HepG2 (cell line): Measurements from ENCODE around the gene PPP1R7. TPM values are rescaled to one million over a fixed set of nuclear protein-coding genes. Genes with fewer than 3 reads are reported as not detected.

Experiments used
- ATAC-seq: fragments of 200-7000 bp; cut with Tn5 transposase; 3 replicates; pipeline ENCODE4 v1.9.1; 2020; ENCODE audit warnings: mild to moderate bottlenecking, moderate library complexity
- BruUV-seq: library from RNA; stranded (reverse); fragments of 400-500 nt; replicated peaks from 2 replicates; lab custom pipeline; 2021; lab: Mats Ljungman, UMichigan
- CTCF ChIA-PET: fragments of 300-600 bp; formaldehyde crosslinking; extraction: SDS; loops from one replicate; lab custom pipeline; 2021; ENCODE audit warnings: low total read pairs, inconsistent platforms, low intra/inter-chr PET ratio; lab: Yijun Ruan, JAX
- POLR2A ChIA-PET: fragments of 350-600 bp; sonication (Branson Sonifier 250); formaldehyde crosslinking; loops from one replicate; lab custom pipeline; 2020; ENCODE audit warnings: antibody characterized with exemption, inconsistent platforms; lab: Yijun Ruan, JAX
- DNase-seq: peaks from one replicate; pipeline ENCODE4 v3.0.0-alpha.2; 2015; ENCODE audit warnings: low spot score
- FAIRE-seq: peaks from 3 replicates; lab custom pipeline; 2011; peaks lifted over from hg19 to GRCh38; lab: Jason Lieb, UNC
- H2AFZ ChIP-seq: one replicate; pipeline ENCODE4 v1.6.1; 2011; ENCODE audit warnings: low read length, inconsistent platforms
- H3K27ac ChIP-seq: fragments of 300-600 bp; 3 replicates; pipeline ENCODE4 v1.8.0; 2011; ENCODE audit warnings: mixed run types, mild to moderate bottlenecking, mixed read lengths, low read length, inconsistent platforms; ENCODE audit not compliant: insufficient read depth; ENCODE audit errors: extremely low read length
- H3K27me3 ChIP-seq, 2 experiments: fragments of 200-600 bp in 1 of 2; 2 replicates in 1 of 2; 3 replicates in 1 of 2; pipeline versions ENCODE4 v1.6.0 to v1.8.0; 2011; ENCODE audit warnings: low read length in 2 of 2, mild to moderate bottlenecking in 2 of 2, moderate library complexity in 2 of 2, inconsistent platforms in 1 of 2; ENCODE audit not compliant: insufficient read depth in 2 of 2, control insufficient read depth in 1 of 2
- H3K36me3 ChIP-seq, 2 experiments: fragments of 200-600 bp in 1 of 2; replicated peaks in 1 of 2; 2 replicates in 1 of 2; 3 replicates in 1 of 2; pipeline versions ENCODE4 v1.5.1 to v1.8.0; 2011; ENCODE audit warnings: low read length in 2 of 2, inconsistent platforms in 1 of 2; ENCODE audit not compliant: insufficient read depth in 2 of 2, control insufficient read depth in 1 of 2
- H3K4me1 ChIP-seq: 2 replicates; pipeline ENCODE4 v1.5.1; 2012; ENCODE audit warnings: low read length, inconsistent platforms; ENCODE audit not compliant: insufficient read depth
- H3K4me2 ChIP-seq: 2 replicates; pipeline ENCODE4 v1.6.0; 2011; ENCODE audit warnings: low read depth, low read length, inconsistent platforms
- H3K4me3 ChIP-seq, 3 experiments: fragments of 200-600 bp in 1 of 3; sonication (generic), shearing (Covaris generic) in 1 of 3; replicated peaks in 1 of 3; 2 replicates each; pipeline ENCODE4 v1.5.1; 2011 to 2016; ENCODE audit warnings: low read length in 3 of 3, inconsistent platforms in 2 of 3, low read depth in 2 of 3, mild to moderate bottlenecking in 2 of 3, control low read depth in 1 of 3, mixed read lengths in 1 of 3; ENCODE audit not compliant: insufficient read depth in 1 of 3
- H3K79me2 ChIP-seq: one replicate; pipeline ENCODE4 v1.6.1; 2011; ENCODE audit warnings: low read length, inconsistent platforms; ENCODE audit not compliant: insufficient read depth
- H3K9ac ChIP-seq: 2 replicates; pipeline ENCODE4 v1.6.0; 2011; ENCODE audit warnings: mild to moderate bottlenecking, low read depth, low read length, inconsistent platforms; ENCODE audit not compliant: insufficient read depth
- H3K9me3 ChIP-seq: 2 replicates; pipeline ENCODE4 v1.5.1; 2012; ENCODE audit warnings: mild to moderate bottlenecking, low read length
- H4K20me1 ChIP-seq: 2 replicates; pipeline ENCODE4 v1.6.0; 2011; ENCODE audit warnings: inconsistent platforms, mild to moderate bottlenecking, low read length, moderate library complexity; ENCODE audit not compliant: insufficient read depth
- FOSL2 ChIP-seq: sonication (generic); formaldehyde crosslinking; IDR thresholded peaks from 2 replicates; pipeline ENCODE4 v1.4.0; 2020; ENCODE audit warnings: missing genetic modification reagents
- HNRNPLL ChIP-seq: fragments of 200-400 bp; formaldehyde crosslinking; IDR thresholded peaks from 2 replicates; pipeline ENCODE4 v1.6.1; 2017; ENCODE audit warnings: mild to moderate bottlenecking, low read depth, low read length; ENCODE audit not compliant: poor library complexity, severe bottlenecking
- MBD4 ChIP-seq: IDR thresholded peaks from 2 replicates; pipeline ENCODE4 v1.6.1; 2012; ENCODE audit warnings: low read length, inconsistent platforms, borderline replicate concordance
- NFAT5 ChIP-seq: sonication (generic); formaldehyde crosslinking; IDR thresholded peaks from 2 replicates; pipeline ENCODE4 v1.4.0; 2020; ENCODE audit warnings: missing genetic modification reagents
- RBFOX2 ChIP-seq: fragments of 200-400 bp; formaldehyde crosslinking; IDR thresholded peaks from 2 replicates; pipeline ENCODE4 v1.6.1; 2017; ENCODE audit warnings: low read depth, mild to moderate bottlenecking, low read length
- SALL1 ChIP-seq: sonication (generic); formaldehyde crosslinking; IDR thresholded peaks from 2 replicates; pipeline ENCODE4 v1.8.0; 2022; ENCODE audit warnings: mild to moderate bottlenecking, missing genetic modification reagents
- TFDP1 ChIP-seq: IDR thresholded peaks from 2 replicates; pipeline ENCODE4 v1.6.1; 2016; ENCODE audit warnings: missing compliant biosample characterization, missing genetic modification reagents, borderline replicate concordance
- U2AF2 ChIP-seq: fragments of 200-400 bp; formaldehyde crosslinking; IDR thresholded peaks from 2 replicates; pipeline ENCODE4 v1.6.1; 2017; ENCODE audit warnings: low read depth, mild to moderate bottlenecking, low read length
- ZBTB26 ChIP-seq: IDR thresholded peaks from 2 replicates; pipeline ENCODE4 v1.6.1; 2016; ENCODE audit warnings: missing compliant biosample characterization, missing genetic modification reagents, borderline replicate concordance
- ZFX ChIP-seq: sonication (generic); formaldehyde crosslinking; IDR thresholded peaks from 2 replicates; pipeline ENCODE4 v1.4.0; 2020; ENCODE audit warnings: mild to moderate bottlenecking, low read depth, missing genetic modification reagents, moderate library complexity
- ZNF30 ChIP-seq: sonication (generic); formaldehyde crosslinking; IDR thresholded peaks from 2 replicates; pipeline ENCODE4 v1.5.0; 2020; ENCODE audit warnings: mild to moderate bottlenecking, missing genetic modification reagents
- ZNF343 ChIP-seq: sonication (generic); formaldehyde crosslinking; IDR thresholded peaks from 2 replicates; pipeline ENCODE4 v1.4.0; 2020; ENCODE audit warnings: mild to moderate bottlenecking, missing genetic modification reagents
- ZNF709 ChIP-seq: sonication (generic); formaldehyde crosslinking; IDR thresholded peaks from 2 replicates; pipeline ENCODE4 v1.5.0; 2020; ENCODE audit warnings: mild to moderate bottlenecking, missing genetic modification reagents
- ZNF724P ChIP-seq: sonication (generic); formaldehyde crosslinking; IDR thresholded peaks from 2 replicates; pipeline ENCODE4 v1.8.0; 2022; ENCODE audit warnings: missing genetic modification reagents, borderline replicate concordance
- ZNF879 ChIP-seq: sonication (generic); formaldehyde crosslinking; IDR thresholded peaks from 2 replicates; pipeline ENCODE4 v1.8.1; 2023; ENCODE audit warnings: missing genetic modification reagents
- ZSCAN30 ChIP-seq: sonication (generic); formaldehyde crosslinking; IDR thresholded peaks from 2 replicates; pipeline ENCODE4 v1.5.0; 2020; ENCODE audit warnings: mild to moderate bottlenecking, missing genetic modification reagents
- ZZZ3 ChIP-seq: sonication (generic); formaldehyde crosslinking; IDR thresholded peaks from 2 replicates; pipeline ENCODE4 v1.4.0; 2020; ENCODE audit warnings: missing genetic modification reagents, mild to moderate bottlenecking, borderline replicate concordance
- WGBS: methylation state at CpG from one replicate; pipeline ENCODE4 v1.1.6; 2017; ENCODE audit warnings: low lambda C conversion rate; 5-methylcytosine and 5-hydroxymethylcytosine counted together
- in situ Hi-C: cut with HindIII; loops from 2 replicates; pipeline ENCODE4 v1.10.0; 2017; ENCODE audit warnings: low pct_unique_long_range_greater_than_20kb; ENCODE audit not compliant: extremely low pct_ligation_motif_present
- intact Hi-C: fragments of 100-400 bp; cut with micrococcal nuclease; formaldehyde crosslinking; loops from one replicate; pipeline ENCODE4 v1.10.0; 2022; ENCODE audit not compliant: unreplicated experiment
- polyA plus RNA-seq, 8 experiments: library from polyadenylated mRNA; depleted of rRNA in 3 of 8; stranded (reverse) in 7 of 8; unstranded in 1 of 8; fragments of >200 nt; fragmentation: Illumina TruSeq in 4 of 8; extraction: Trizol in 4 of 8; gene quantifications; 2 replicates each; pipeline versions ENCODE4 v1.2.1 to v1.2.3, GENCODE V29; 2011 to 2016; ENCODE audit warnings: low read depth in 4 of 8, missing spikeins in 1 of 8, mixed read lengths in 1 of 8; ENCODE audit not compliant: insufficient read depth in 1 of 8
- total RNA-seq, 5 experiments: library from RNA; depleted of rRNA; stranded (reverse); fragments of >200 nt; fragmentation: Illumina TruSeq; extraction: Trizol; gene quantifications; 2 replicates each; pipeline ENCODE4 v1.2.3, GENCODE V29; 2016; ENCODE audit warnings: low read depth in 1 of 5

Gene PPP1R7
- total and polyA plus RNA-seq, 2 of the 13 experiments (the other 11 are each of a cell fraction or from before 2014, with no cell fraction given): 33.3 to 67.9 TPM

DNA sequence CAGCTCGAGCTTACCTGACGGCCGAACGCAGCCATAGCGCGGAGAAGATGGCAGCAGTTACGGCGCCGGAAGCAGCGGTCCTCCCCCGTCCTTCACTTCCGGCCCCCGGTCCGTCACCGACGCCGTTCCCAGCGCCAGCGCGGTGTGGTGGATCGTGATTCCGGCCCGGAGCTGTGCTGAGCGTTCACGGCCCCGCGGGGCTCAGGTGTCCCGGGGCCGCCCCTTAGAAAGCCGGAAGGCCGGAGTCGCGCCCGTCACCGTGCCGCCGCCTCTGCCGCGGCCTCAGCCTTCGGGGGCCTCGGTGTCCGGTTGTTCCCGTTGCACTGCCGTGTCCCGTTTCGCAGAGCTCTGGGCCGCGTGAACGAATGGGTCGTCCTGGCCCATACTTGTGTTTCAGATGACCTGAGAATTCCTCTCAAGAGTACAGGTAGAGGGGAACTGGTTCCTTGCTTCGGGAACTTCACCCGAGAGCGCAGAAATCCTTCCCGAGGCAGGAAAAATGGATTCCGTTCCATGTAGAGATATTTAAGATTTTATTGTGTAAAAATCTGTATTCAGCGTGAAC lies 47.9 kb upstream of the PPP1R7 start, which contains the start of gene MTERF4:
MTERF4 (minus strand) TSS at position 49 of the 565 bp plus-strand sequence; CDS start at position 35, 14 bp downstream.
- intact Hi-C loops: loop anchor here (2.0 kb wide), 1 partner anchor 46 kb away; the partner anchor contains the start of gene PASK
- H3K27me3 ChIP-seq: no peaks in the 10 kb centered on the region; a peak in 1 of 5 replicates
- peak within 1 kb of the TSS; percentile 83 for H2AFZ ChIP-seq
- H3K27ac ChIP-seq: peak within 1 kb of the TSS; percentile 90
- H3K9ac ChIP-seq: peak within 1 kb of the TSS; percentile 96
- peak; percentile 86 for DNase-seq
- H3K79me2 ChIP-seq: peaks cover 48% of the 10 kb centered on the region
- H3K9me3 ChIP-seq: no peaks in the 10 kb centered on the region
- peak within 1 kb of the TSS; percentile 75 to 96 (median 96) for H3K4me3 ChIP-seq
- ChIA-PET CTCF (no interaction called here), POLR2A (interaction anchor here (1.0 to 4.5 kb wide), 10 partner anchors 9 to 245 kb away, joined by 3 to 37 read pairs (median 5); partner anchors contain the start of genes PASK and PPP1R7)
- H3K4me1 ChIP-seq: peaks cover 35% of the 10 kb centered on the region
- BruUV-seq: TSS peak; percentile 96
- in situ Hi-C loops: no loop called here
- WGBS: 2% methylated on average over 35 of the region's 56 CpGs
- H3K36me3 ChIP-seq: peaks cover 8 to 23% of the 10 kb centered on the region in 2 experiments
- peak; percentile 63 for FAIRE-seq
- no peaks in the 10 kb centered on the region for H4K20me1 ChIP-seq
- peak; percentile 99 for ATAC-seq
- H3K4me2 ChIP-seq: peak within 1 kb of the TSS; percentile 90
- TF ChIP-seq ZFX (CRISPR knock-in tag): peak; percentile 99
- TF ChIP-seq ZNF724P (CRISPR knock-in tag): peak; percentile 98
- peak; percentile 83 for TF ChIP-seq FOSL2 (CRISPR knock-in tag)
- TF ChIP-seq ZNF709 (CRISPR knock-in tag): peak; percentile 98
- TF ChIP-seq NFAT5: peak; percentile 95
- peak; percentile 98 for TF ChIP-seq RBFOX2
- TF ChIP-seq HNRNPLL: peak; percentile 82
- TF ChIP-seq ZNF343 (CRISPR knock-in tag): peak; percentile 97
- no peak for TF ChIP-seq U2AF2
- peak; percentile 96 for TF ChIP-seq ZBTB26 (CRISPR knock-in tag)
- TF ChIP-seq ZNF30 (CRISPR knock-in tag): peak; percentile 50; the same call in 1 of the 2 replicates
- peak; percentile 98 for TF ChIP-seq SALL1 (CRISPR knock-in tag)
- TF ChIP-seq MBD4: no peak
- peak; percentile 99; the same call in 1 of the 2 replicates for TF ChIP-seq ZZZ3 (CRISPR knock-in tag)
- peak; percentile 90 for TF ChIP-seq TFDP1
- peak; percentile 52; the same call in 1 of the 2 replicates for TF ChIP-seq ZSCAN30 (CRISPR knock-in tag)
- TF ChIP-seq ZNF879: peak; percentile 95
